Measurements from ENCODE around the gene ITGB4. TPM values are rescaled to one million over a fixed set of nuclear protein-coding genes. Genes with fewer than 3 reads are reported as not detected.

The ITGB4 gene
- polyA plus RNA-seq, 1 of the 3 experiments (the other 2 are of a cell fraction): 7.0 TPM

DNA sequence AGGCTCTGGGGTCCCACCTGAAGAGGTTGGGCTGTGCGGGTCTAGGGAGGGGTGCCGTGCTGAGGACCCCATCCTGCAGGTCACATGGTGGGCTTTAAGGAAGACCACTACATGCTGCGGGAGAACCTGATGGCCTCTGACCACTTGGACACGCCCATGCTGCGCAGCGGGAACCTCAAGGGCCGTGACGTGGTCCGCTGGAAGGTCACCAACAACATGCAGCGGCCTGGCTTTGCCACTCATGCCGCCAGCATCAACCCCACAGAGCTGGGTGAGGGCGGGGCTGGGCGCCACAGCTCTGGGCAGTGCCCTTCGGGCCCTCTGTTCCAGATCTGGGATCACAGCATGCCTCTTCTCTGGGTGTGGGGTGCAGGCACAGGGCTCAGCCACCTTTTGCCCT lies 18.5 kb downstream of the ITGB4 start:
- DNase-seq: no peak
- no peaks in the 10 kb centered on the region for H3K9me2 ChIP-seq
- H3K9ac ChIP-seq: no peak overlapping the region
- POLR2A ChIA-PET: no interaction called here
- no peak overlapping the region for H3K27ac ChIP-seq (ENCODE audit: low read depth in 2 of 2, low read length in 1 of 2)
- H4K20me1 ChIP-seq (ENCODE audit: insufficient read depth): no peaks in the 10 kb centered on the region
- no peak overlapping the region for H2AFZ ChIP-seq (ENCODE audit: low read depth)
- 97% methylated on average over 12 of the region's 14 CpGs for WGBS (ENCODE audit: low lambda C conversion rate)
- TF ChIP-seq RFX5 (IDR thresholded peaks at IDR 0.05; ENCODE audit: low read length) (no peak), RXRA (IDR thresholded peaks at IDR 0.05; ENCODE audit: borderline replicate concordance, low read depth) (no peak), MEF2A (IDR thresholded peaks at IDR 0.05; ENCODE audit: borderline replicate concordance, low read depth) (no peak), FOXM1 (IDR thresholded peaks at IDR 0.05; ENCODE audit: low read depth) (no peak), TCF12 (IDR thresholded peaks at IDR 0.05) (no peak), FOXJ3 (CRISPR knock-in tag; IDR thresholded peaks at IDR 0.05) (no peak), NFIC (IDR thresholded peaks at IDR 0.05; ENCODE audit: borderline replicate concordance) (no peak), RAD21 (IDR thresholded peaks at IDR 0.05; ENCODE audit: low read length) (no peak), GATA2 (CRISPR knock-in tag; IDR thresholded peaks at IDR 0.05) (no peak), TAF1 (IDR thresholded peaks at IDR 0.05; ENCODE audit: borderline replicate concordance, low read depth, low read length) (no peak), ELF1 (IDR thresholded peaks at IDR 0.05) (no peak), EZH2phosphoT487 (IDR thresholded peaks at IDR 0.05; ENCODE audit: borderline replicate concordance, low read depth) (no peak), POLR2AphosphoS5 (IDR thresholded peaks at IDR 0.05; ENCODE audit: low read depth, low read length) (no peak), CHD2 (IDR thresholded peaks at IDR 0.05; ENCODE audit: low read length, partially characterized antibody) (no peak)
- TF ChIP-seq, protein P1, sequence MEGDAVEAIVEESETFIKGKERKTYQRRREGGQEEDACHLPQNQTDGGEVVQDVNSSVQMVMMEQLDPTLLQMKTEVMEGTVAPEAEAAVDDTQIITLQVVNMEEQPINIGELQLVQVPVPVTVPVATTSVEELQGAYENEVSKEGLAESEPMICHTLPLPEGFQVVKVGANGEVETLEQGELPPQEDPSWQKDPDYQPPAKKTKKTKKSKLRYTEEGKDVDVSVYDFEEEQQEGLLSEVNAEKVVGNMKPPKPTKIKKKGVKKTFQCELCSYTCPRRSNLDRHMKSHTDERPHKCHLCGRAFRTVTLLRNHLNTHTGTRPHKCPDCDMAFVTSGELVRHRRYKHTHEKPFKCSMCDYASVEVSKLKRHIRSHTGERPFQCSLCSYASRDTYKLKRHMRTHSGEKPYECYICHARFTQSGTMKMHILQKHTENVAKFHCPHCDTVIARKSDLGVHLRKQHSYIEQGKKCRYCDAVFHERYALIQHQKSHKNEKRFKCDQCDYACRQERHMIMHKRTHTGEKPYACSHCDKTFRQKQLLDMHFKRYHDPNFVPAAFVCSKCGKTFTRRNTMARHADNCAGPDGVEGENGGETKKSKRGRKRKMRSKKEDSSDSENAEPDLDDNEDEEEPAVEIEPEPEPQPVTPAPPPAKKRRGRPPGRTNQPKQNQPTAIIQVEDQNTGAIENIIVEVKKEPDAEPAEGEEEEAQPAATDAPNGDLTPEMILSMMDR (IDR thresholded peaks at IDR 0.05): no peak
- TF ChIP-seq, protein P2, sequence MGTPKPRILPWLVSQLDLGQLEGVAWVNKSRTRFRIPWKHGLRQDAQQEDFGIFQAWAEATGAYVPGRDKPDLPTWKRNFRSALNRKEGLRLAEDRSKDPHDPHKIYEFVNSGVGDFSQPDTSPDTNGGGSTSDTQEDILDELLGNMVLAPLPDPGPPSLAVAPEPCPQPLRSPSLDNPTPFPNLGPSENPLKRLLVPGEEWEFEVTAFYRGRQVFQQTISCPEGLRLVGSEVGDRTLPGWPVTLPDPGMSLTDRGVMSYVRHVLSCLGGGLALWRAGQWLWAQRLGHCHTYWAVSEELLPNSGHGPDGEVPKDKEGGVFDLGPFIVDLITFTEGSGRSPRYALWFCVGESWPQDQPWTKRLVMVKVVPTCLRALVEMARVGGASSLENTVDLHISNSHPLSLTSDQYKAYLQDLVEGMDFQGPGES (IDR thresholded peaks at IDR 0.05; ENCODE audit: low read depth, low read length): no peak
- TF ChIP-seq, protein P3, sequence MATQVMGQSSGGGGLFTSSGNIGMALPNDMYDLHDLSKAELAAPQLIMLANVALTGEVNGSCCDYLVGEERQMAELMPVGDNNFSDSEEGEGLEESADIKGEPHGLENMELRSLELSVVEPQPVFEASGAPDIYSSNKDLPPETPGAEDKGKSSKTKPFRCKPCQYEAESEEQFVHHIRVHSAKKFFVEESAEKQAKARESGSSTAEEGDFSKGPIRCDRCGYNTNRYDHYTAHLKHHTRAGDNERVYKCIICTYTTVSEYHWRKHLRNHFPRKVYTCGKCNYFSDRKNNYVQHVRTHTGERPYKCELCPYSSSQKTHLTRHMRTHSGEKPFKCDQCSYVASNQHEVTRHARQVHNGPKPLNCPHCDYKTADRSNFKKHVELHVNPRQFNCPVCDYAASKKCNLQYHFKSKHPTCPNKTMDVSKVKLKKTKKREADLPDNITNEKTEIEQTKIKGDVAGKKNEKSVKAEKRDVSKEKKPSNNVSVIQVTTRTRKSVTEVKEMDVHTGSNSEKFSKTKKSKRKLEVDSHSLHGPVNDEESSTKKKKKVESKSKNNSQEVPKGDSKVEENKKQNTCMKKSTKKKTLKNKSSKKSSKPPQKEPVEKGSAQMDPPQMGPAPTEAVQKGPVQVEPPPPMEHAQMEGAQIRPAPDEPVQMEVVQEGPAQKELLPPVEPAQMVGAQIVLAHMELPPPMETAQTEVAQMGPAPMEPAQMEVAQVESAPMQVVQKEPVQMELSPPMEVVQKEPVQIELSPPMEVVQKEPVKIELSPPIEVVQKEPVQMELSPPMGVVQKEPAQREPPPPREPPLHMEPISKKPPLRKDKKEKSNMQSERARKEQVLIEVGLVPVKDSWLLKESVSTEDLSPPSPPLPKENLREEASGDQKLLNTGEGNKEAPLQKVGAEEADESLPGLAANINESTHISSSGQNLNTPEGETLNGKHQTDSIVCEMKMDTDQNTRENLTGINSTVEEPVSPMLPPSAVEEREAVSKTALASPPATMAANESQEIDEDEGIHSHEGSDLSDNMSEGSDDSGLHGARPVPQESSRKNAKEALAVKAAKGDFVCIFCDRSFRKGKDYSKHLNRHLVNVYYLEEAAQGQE (IDR thresholded peaks at IDR 0.05; ENCODE audit: low read depth, low read length): no peak
- TF ChIP-seq, protein P4, sequence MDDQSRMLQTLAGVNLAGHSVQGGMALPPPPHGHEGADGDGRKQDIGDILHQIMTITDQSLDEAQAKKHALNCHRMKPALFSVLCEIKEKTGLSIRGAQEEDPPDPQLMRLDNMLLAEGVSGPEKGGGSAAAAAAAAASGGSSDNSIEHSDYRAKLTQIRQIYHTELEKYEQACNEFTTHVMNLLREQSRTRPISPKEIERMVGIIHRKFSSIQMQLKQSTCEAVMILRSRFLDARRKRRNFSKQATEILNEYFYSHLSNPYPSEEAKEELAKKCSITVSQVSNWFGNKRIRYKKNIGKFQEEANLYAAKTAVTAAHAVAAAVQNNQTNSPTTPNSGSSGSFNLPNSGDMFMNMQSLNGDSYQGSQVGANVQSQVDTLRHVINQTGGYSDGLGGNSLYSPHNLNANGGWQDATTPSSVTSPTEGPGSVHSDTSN (IDR thresholded peaks at IDR 0.05): no peak
- TF ChIP-seq, protein P5, sequence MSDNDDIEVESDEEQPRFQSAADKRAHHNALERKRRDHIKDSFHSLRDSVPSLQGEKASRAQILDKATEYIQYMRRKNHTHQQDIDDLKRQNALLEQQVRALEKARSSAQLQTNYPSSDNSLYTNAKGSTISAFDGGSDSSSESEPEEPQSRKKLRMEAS (IDR thresholded peaks at IDR 0.05; ENCODE audit: low read depth): no peak
- no peaks in the 10 kb centered on the region for H3K79me2 ChIP-seq (ENCODE audit: insufficient read depth)
- H3K4me3 ChIP-seq (ENCODE audit: low read depth in 2 of 2, low read length in 1 of 2): no peak overlapping the region
- CTCF ChIA-PET: interaction anchor here (1.1 to 31.4 kb wide), 4 partner anchors 6 to 107 kb away, joined by 3 to 1370 read pairs (median 218); partner anchors contain the start of gene SMIM5
- H3K36me3 ChIP-seq (replicated peaks in 1 of 2; ENCODE audit: control insufficient read depth in 1 of 2, insufficient read depth in 2 of 2, low read length in 1 of 2): no peaks in the 10 kb centered on the region
- H3K27me3 ChIP-seq (ENCODE audit: insufficient read depth): no peaks in the 10 kb centered on the region
- H3F3A ChIP-seq (replicated peaks; ENCODE audit: insufficient read depth): no peaks in the 10 kb centered on the region
- H3K4me1 ChIP-seq (ENCODE audit: control insufficient read depth in 1 of 2, insufficient read depth in 2 of 2, low read depth in 1 of 2, low read length in 1 of 2): no peaks in the 10 kb centered on the region; a peak in 1 of 4 replicates
- no peaks in the 10 kb centered on the region for H3K9me3 ChIP-seq
- H3K4me2 ChIP-seq: no peak overlapping the region

Data from SK-N-SH (cell line).